Myocyte (in vitro differentiated cells): ENCODE results near the gene MAMSTR. TPM values are rescaled to one million over a fixed set of nuclear protein-coding genes. Genes with fewer than 3 reads are reported as not detected.
A peak's percentile ranks its signal among the peaks of the same experiment; 100 is the strongest.

ENCODE experiments used
- DNase-seq: peaks from one replicate; pipeline ENCODE4 v3.0.0-alpha.2; 2012; ENCODE audit warnings: low read depth
- total RNA-seq: library from RNA; depleted of rRNA; stranded (reverse); fragments of >200 nt; gene quantifications from 2 replicates; pipeline ENCODE4 v1.2.3, GENCODE V29; 2014

Gene MAMSTR
- total RNA-seq, 1 donor from 2014 or later = 8.7 TPM

- peak; percentile 68 for DNase-seq
Observed at GRCh38 chr19:48746738-48747575, 27.4 kb upstream of the MAMSTR start, which contains the start of gene IZUMO1. Gene IZUMO1, minus strand, starts transcription at chr19:48746909. Its CDS starts 1,050 bp downstream, at chr19:48745859.

- DNase-seq = no peak
Observed at GRCh38 chr19:48746110-48746509, 26.6 kb upstream of the MAMSTR start.

GRCh38 chr19:48745208-48745995 lies 25.9 kb upstream of the MAMSTR start:
- DNase-seq = peak; percentile 54

- no peak for DNase-seq
Observed at GRCh38 chr19:48742096-48742495, 22.6 kb upstream of the MAMSTR start.

- no peak for DNase-seq
Observed at GRCh38 chr19:48741129-48741999, 21.8 kb upstream of the MAMSTR start.

- DNase-seq = no peak
Observed at GRCh38 chr19:48740164-48740972, 20.8 kb upstream of the MAMSTR start, which contains the start of gene RASIP1. Gene RASIP1, minus strand, starts transcription at chr19:48740610. Its CDS starts 328 bp downstream, at chr19:48740282.

GRCh38 chr19:48739404-48740163 lies 20.1 kb upstream of the MAMSTR start:
- DNase-seq = no peak

- DNase-seq = peak; percentile 82
Observed at GRCh38 chr19:48738557-48739403, 19.3 kb upstream of the MAMSTR start.

- no peak for DNase-seq
Observed at GRCh38 chr19:48737360-48737998, 18.0 kb upstream of the MAMSTR start.

GRCh38 chr19:48735031-48735615 lies 15.6 kb upstream of the MAMSTR start:
- no peak for DNase-seq

GRCh38 chr19:48734625-48735024 lies 15.1 kb upstream of the MAMSTR start:
- no peak for DNase-seq

- no peak for DNase-seq
Observed at GRCh38 chr19:48731452-48731851, 11.9 kb upstream of the MAMSTR start.

- no peak for DNase-seq
Observed at GRCh38 chr19:48728911-48729664, 9.6 kb upstream of the MAMSTR start.

GRCh38 chr19:48726556-48726955 lies 7.0 kb upstream of the MAMSTR start:
- DNase-seq = no peak

- DNase-seq = peak; percentile 74
Observed at GRCh38 chr19:48724796-48725753, 5.5 kb upstream of the MAMSTR start.
